HepG2 (cell line): Measurements from ENCODE around the gene CISH.

Source experiments
- CC2D1A ChIP-seq: sonication (generic); formaldehyde crosslinking; IDR thresholded peaks from 2 replicates; pipeline ENCODE4 v1.8.1; 2023; ENCODE audit warnings: mild to moderate bottlenecking, missing genetic modification reagents
- PHF20 ChIP-seq: sonication (generic); formaldehyde crosslinking; IDR thresholded peaks from 2 replicates; pipeline ENCODE4 v1.5.0; 2020; ENCODE audit warnings: mild to moderate bottlenecking, missing genetic modification reagents
- SP2 ChIP-seq: sonication (generic); formaldehyde crosslinking; IDR thresholded peaks from 2 replicates; pipeline ENCODE4 v1.5.1; 2020; ENCODE audit warnings: mild to moderate bottlenecking, missing genetic modification reagents
- ZNF24 ChIP-seq: fragments of 450-650 bp; IDR thresholded peaks from 2 replicates; pipeline ENCODE4 v1.6.1; 2017; ENCODE audit warnings: antibody characterized with exemption, mild to moderate bottlenecking
- TF ChIP-seq, protein P1 (sequence below): sonication (generic); formaldehyde crosslinking; IDR thresholded peaks from 2 replicates; pipeline ENCODE4 v1.5.0; 2020; ENCODE audit warnings: mild to moderate bottlenecking, missing genetic modification reagents, moderate library complexity

DNA sequence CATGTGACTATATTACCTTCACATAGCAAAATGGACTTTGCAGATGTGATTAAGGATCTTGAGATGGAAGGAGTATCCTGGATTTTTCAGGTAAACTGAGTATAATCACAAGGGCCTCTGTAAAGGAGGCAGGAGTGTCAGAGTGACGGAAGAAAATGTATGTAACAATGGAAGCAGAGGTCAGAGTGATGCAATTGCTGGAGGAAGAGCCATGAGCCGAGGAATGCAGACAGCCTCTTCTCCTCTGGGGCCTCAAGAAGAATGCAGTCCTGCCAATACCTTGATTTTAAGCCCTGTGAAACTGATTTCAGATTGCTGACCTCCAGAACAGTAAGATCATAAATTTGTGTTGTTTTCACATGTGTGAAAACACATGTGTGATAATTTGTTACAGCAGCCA is 27.2 kb downstream of the CISH start:
- TF ChIP-seq ZNF24 (no peak), SP2 (no peak), PHF20 (CRISPR knock-in tag) (no peak), CC2D1A (no peak)
- TF ChIP-seq, protein P1, sequence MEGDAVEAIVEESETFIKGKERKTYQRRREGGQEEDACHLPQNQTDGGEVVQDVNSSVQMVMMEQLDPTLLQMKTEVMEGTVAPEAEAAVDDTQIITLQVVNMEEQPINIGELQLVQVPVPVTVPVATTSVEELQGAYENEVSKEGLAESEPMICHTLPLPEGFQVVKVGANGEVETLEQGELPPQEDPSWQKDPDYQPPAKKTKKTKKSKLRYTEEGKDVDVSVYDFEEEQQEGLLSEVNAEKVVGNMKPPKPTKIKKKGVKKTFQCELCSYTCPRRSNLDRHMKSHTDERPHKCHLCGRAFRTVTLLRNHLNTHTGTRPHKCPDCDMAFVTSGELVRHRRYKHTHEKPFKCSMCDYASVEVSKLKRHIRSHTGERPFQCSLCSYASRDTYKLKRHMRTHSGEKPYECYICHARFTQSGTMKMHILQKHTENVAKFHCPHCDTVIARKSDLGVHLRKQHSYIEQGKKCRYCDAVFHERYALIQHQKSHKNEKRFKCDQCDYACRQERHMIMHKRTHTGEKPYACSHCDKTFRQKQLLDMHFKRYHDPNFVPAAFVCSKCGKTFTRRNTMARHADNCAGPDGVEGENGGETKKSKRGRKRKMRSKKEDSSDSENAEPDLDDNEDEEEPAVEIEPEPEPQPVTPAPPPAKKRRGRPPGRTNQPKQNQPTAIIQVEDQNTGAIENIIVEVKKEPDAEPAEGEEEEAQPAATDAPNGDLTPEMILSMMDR (CRISPR knock-in tag): no peak
